AG04450 (cell line): ENCODE data around the gene TMEM132A. TPM values are rescaled to one million over a fixed set of nuclear protein-coding genes. Genes with fewer than 3 reads are reported as not detected.
A peak's percentile ranks its signal among the peaks of the same experiment; 100 is the strongest.
"Not testable (repeated sequence)": the region's sequence is repeated elsewhere in the genome, so short reads cannot be mapped to it uniquely, and the experiment has no call there.

ENCODE experiments used
- CTCF ChIA-PET: fragments of 300-600, 350-600 bp; formaldehyde crosslinking; extraction: SDS; loops from one replicate; lab custom pipeline; 2022; ENCODE audit warnings: antibody characterized with exemption, inconsistent platforms; lab: Charles Lee
- POLR2A ChIA-PET: fragments of 350-600 bp; formaldehyde crosslinking; extraction: SDS; loops from one replicate; lab custom pipeline; 2021; ENCODE audit warnings: antibody characterized with exemption, inconsistent platforms; lab: Yijun Ruan, JAX
- DNase-seq: peaks from one replicate; pipeline ENCODE4 v3.0.0-alpha.2; 2011; ENCODE audit warnings: low read depth, low spot score
- H3K27ac ChIP-seq: one replicate; pipeline ENCODE4 v1.5.1; 2012; ENCODE audit warnings: low read depth, low read length, control low read depth
- H3K27me3 ChIP-seq: one replicate; pipeline ENCODE4 v1.6.0; 2012; ENCODE audit warnings: low read length; ENCODE audit not compliant: control insufficient read depth, insufficient read depth
- H3K4me3 ChIP-seq: 2 replicates; pipeline ENCODE4 v1.5.1; 2011; ENCODE audit warnings: mild to moderate bottlenecking, low read depth, low read length, control low read depth
- H3K9me3 ChIP-seq: 2 replicates; pipeline ENCODE4 v1.5.1; 2012; ENCODE audit warnings: low read length; ENCODE audit not compliant: control insufficient read depth, insufficient read depth
- CTCF ChIP-seq: IDR thresholded peaks from 2 replicates; pipeline ENCODE4 v1.5.1; 2011; ENCODE audit warnings: low read depth, low read length, control low read depth, inconsistent platforms
- polyA plus RNA-seq: library from polyadenylated mRNA; depleted of rRNA; stranded (reverse); fragments of >200 nt; gene quantifications from 2 replicates; pipeline ENCODE4 v1.2.3, GENCODE V29; 2011

Gene TMEM132A
- polyA plus RNA-seq, 1 experiment = 25.9 TPM

DNA sequence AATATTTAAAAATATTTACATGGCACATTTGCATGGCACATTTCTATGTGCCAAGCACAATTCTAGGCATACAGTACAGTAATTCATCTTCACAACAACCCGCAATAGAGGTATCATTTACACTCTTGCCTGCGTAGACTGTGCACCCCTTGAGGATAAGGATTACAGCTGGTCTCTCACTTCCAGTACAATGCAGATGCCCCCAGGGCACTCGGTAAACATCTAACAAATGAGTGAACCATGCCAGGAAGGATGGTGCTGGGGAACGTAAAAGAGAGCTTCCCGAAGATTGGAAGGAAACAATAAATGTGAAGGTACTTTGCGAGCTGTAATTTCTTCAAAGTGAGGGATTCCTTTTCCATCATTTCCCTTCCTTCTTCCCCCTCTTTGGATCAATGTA lies 19.2 kb upstream of the TMEM132A start:
- Histone ChIP-seq H3K9me3 (no peaks in the 10 kb centered on the region; the same call in 1 of the 2 replicates), H3K27me3 (peaks cover 5% of the 10 kb centered on the region), H3K4me3 (peak overlapping the region; percentile 91), H3K27ac (peak overlapping the region; percentile 85)
- no peak for TF ChIP-seq CTCF
- CTCF ChIA-PET = interaction anchor here (1.1 to 11.9 kb wide), 6 partner anchors 10 to 283 kb away, joined by 3 to 317 read pairs (median 6); no protein-coding TSS in a partner anchor
- POLR2A ChIA-PET = interaction anchor here (0.5 to 2.2 kb wide), 3 partner anchors 9 to 1235 kb away, joined by 4 to 6 read pairs (median 6); partner anchors contain the start of gene TMEM109
- no peak for DNase-seq

DNA sequence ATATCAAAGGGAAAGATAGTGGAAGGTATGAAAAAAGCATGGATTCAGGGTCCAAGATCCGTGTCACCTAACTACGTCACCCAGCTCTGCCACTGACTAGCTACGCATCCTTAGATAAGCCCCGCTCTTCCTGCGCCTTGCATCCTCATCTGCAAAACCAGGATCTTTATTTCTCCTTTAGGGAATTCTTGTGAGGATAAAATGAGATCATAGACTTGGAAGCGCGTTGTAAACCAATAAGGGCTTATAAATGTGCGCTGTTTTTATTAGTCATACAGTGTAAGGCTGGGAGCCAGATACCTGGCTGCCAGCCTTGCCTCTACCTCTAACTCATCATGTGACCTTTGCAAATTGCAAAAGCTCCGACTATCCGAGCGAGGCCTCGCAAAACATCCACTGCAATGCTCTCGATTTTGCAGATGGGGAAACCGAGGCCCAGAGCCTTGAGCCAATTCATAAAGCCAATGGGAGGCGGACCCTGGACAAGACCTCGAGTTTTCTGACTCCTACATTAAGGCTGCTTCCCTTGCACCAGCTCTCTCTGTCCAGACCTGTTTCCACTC lies 18.6 kb upstream of the TMEM132A start:
- Histone ChIP-seq H3K9me3 (no peaks in the 10 kb centered on the region; the same call in 1 of the 2 replicates), H3K27me3 (peaks cover 5% of the 10 kb centered on the region), H3K27ac (peak overlapping the region; percentile 85), H3K4me3 (peak overlapping the region; percentile 91)
- ChIA-PET CTCF (interaction anchor here (1.1 to 11.9 kb wide), 4 partner anchors 10 to 282 kb away, joined by 4 to 317 read pairs (median 10); no protein-coding TSS in a partner anchor), POLR2A (interaction anchor here (0.5 to 2.2 kb wide), 3 partner anchors 8 to 1236 kb away, joined by 4 to 6 read pairs (median 6); partner anchors contain the start of gene TMEM109)
- no peak for DNase-seq
- no peak for TF ChIP-seq CTCF

DNA sequence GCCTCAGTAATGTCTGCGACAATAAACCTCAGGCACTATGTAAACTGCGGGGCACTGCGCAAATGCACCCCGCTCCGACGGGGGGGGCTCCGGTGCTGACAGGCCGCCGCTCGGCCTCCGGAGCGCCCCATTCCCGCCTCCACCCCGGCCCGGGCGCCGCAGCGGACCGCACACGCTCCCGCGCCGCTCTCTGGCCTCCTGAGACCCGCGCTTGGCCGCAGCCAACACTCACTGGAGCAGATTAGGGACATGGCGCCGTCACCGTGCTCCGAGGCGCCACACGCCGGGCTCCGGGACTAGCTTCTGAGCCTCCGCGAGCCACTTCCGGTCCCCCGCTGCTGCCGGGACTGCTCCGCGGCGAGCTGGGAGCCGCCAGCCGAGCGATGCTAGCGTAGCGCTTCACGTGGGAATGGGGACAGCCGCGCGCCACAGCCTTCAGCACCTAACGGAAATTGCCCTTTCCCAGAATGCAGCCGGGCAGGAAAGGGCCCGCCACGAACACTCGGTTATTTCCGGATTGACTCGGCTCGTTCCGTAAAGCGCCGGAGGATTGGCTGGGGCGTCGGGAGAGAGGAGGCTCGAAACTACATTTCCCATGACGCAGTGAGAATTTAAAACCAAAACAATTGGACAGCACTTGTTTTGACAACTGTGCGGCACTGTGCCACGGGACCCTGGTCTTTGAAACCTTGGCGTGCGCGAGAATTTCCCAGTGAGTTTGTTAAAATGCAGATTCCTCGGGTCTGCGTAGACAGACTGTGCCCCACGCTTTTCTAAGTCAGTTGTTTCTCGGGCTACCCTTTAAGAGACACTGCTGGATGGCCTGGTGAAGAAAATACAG lies 17.9 kb upstream of the TMEM132A start, which contains the start of gene PRPF19:
PRPF19 (minus strand) TSS at position 454 of the 841 bp plus-strand sequence; CDS start at position 251, 203 bp downstream.
- peak within 1 kb of the TSS; percentile 85 for H3K27ac ChIP-seq
- DNase-seq = peak; percentile 81
- H3K4me3 ChIP-seq = peak within 1 kb of the TSS; percentile 91
- peaks cover 5% of the 10 kb centered on the region for H3K27me3 ChIP-seq
- ChIA-PET POLR2A (interaction anchor here (0.7 to 2.2 kb wide), 3 partner anchors 8 to 480 kb away, joined by 3 to 13 read pairs (median 6); partner anchors contain the start of gene TMEM109), CTCF (interaction anchor here (2.6 kb wide), 1 partner anchor 19 kb away, joined by 14 read pairs; no protein-coding TSS in a partner anchor)
- H3K9me3 ChIP-seq = no peaks in the 10 kb centered on the region; the same call in 1 of the 2 replicates
- TF ChIP-seq CTCF = no peak

DNA sequence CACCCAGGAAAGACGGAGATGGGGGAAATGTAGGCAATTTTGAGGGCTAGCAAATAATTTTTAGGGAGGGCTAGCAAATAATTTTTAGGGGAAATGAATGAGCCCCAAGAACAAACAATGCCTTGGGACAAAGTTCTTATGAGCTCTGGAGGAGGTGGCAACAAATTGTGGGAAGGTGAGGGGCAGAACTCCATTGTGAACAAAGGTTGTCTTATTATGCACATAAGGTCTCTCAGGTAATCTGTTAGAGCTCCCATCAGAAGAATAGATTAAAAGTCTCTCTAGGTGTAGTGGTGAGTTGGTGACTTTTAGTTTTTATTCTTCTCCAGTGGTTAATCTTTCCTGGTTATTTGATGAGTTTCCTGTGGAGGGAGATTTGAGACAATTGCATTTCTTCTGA lies 15.5 kb upstream of the TMEM132A start:
- ChIA-PET POLR2A (no interaction called here), CTCF (interaction anchor here (2.7 kb wide), 1 partner anchor 9 kb away, joined by 17 read pairs; no protein-coding TSS in a partner anchor)
- no peak overlapping the region for H3K27ac ChIP-seq

GRCh38 chr11:60909680-60910280 lies 14.5 kb upstream of the TMEM132A start:
- H3K4me3 ChIP-seq, H3K27ac ChIP-seq, POLR2A ChIA-PET, H3K27me3 ChIP-seq, DNase-seq, H3K9me3 ChIP-seq: not testable (repeated sequence)
- CTCF ChIA-PET = interaction anchor here (2.7 kb wide), 1 partner anchor 10 kb away, joined by 17 read pairs; no protein-coding TSS in a partner anchor

More for the DNA sequence above, 15.5 kb upstream of the TMEM132A start:
- peaks cover 5% of the 10 kb centered on the region for H3K27me3 ChIP-seq
- H3K4me3 ChIP-seq = no peak overlapping the region
- TF ChIP-seq CTCF = no peak
- DNase-seq = no peak
- H3K9me3 ChIP-seq = no peaks in the 10 kb centered on the region; the same call in 1 of the 2 replicates
